ENCODE measurements around the gene MEIS1.
"Not testable (repeated sequence)": the region's sequence is repeated elsewhere in the genome, so short reads cannot be mapped to it uniquely, and the experiment has no call there.

Gene MEIS1

GRCh38 chr2:66467718-66468117 lies 32.8 kb downstream of the MEIS1 start:
- no peak for DNase-seq (ENCODE audit: low read depth)

GRCh38 chr2:66469214-66469902 lies 34.4 kb downstream of the MEIS1 start:
- DNase-seq (ENCODE audit: low read depth), result no peak

GRCh38 chr2:66470199-66470598 lies 35.3 kb downstream of the MEIS1 start:
- no peak for DNase-seq (ENCODE audit: low read depth)

GRCh38 chr2:66472225-66472843 lies 37.4 kb downstream of the MEIS1 start:
- no peak for DNase-seq (ENCODE audit: low read depth)

GRCh38 chr2:66477135-66477842 lies 42.4 kb downstream of the MEIS1 start:
- no peak for DNase-seq (ENCODE audit: low read depth)

GRCh38 chr2:66478299-66478698 lies 43.4 kb downstream of the MEIS1 start:
- DNase-seq (ENCODE audit: low read depth), result no peak

GRCh38 chr2:66478731-66479316 lies 43.9 kb downstream of the MEIS1 start:
- no peak for DNase-seq (ENCODE audit: low read depth)

- no peak for DNase-seq (ENCODE audit: low read depth)
Measured at GRCh38 chr2:66481100-66481549, 46.2 kb downstream of the MEIS1 start.

GRCh38 chr2:66485252-66485651 lies 50.3 kb downstream of the MEIS1 start:
- not testable (repeated sequence) for DNase-seq (ENCODE audit: low read depth)

- no peak for DNase-seq (ENCODE audit: low read depth)
Measured at GRCh38 chr2:66488946-66489345, 54.0 kb downstream of the MEIS1 start.

- DNase-seq (ENCODE audit: low read depth), result no peak
Measured at GRCh38 chr2:66489436-66489835, 54.5 kb downstream of the MEIS1 start.

- no peak for DNase-seq (ENCODE audit: low read depth)
Measured at GRCh38 chr2:66490588-66491001, 55.7 kb downstream of the MEIS1 start.

GRCh38 chr2:66494708-66495107 lies 59.8 kb downstream of the MEIS1 start:
- DNase-seq (ENCODE audit: low read depth), result no peak

- DNase-seq (ENCODE audit: low read depth), result no peak
Measured at GRCh38 chr2:66495788-66496640, 61.1 kb downstream of the MEIS1 start.

GRCh38 chr2:66496670-66497420 lies 61.9 kb downstream of the MEIS1 start:
- DNase-seq (ENCODE audit: low read depth), result no peak

- DNase-seq (ENCODE audit: low read depth), result no peak
Measured at GRCh38 chr2:66497431-66498288, 62.7 kb downstream of the MEIS1 start.

- no peak for DNase-seq (ENCODE audit: low read depth)
Measured at GRCh38 chr2:66498289-66498975, 63.5 kb downstream of the MEIS1 start.

- no peak for DNase-seq (ENCODE audit: low read depth)
Measured at GRCh38 chr2:66501267-66501666, 66.3 kb downstream of the MEIS1 start.

GRCh38 chr2:66506265-66506664 lies 71.3 kb downstream of the MEIS1 start:
- no peak for DNase-seq (ENCODE audit: low read depth)
